ENCODE measurements around the gene HLA-B.

- TF ChIP-seq, protein P1, sequence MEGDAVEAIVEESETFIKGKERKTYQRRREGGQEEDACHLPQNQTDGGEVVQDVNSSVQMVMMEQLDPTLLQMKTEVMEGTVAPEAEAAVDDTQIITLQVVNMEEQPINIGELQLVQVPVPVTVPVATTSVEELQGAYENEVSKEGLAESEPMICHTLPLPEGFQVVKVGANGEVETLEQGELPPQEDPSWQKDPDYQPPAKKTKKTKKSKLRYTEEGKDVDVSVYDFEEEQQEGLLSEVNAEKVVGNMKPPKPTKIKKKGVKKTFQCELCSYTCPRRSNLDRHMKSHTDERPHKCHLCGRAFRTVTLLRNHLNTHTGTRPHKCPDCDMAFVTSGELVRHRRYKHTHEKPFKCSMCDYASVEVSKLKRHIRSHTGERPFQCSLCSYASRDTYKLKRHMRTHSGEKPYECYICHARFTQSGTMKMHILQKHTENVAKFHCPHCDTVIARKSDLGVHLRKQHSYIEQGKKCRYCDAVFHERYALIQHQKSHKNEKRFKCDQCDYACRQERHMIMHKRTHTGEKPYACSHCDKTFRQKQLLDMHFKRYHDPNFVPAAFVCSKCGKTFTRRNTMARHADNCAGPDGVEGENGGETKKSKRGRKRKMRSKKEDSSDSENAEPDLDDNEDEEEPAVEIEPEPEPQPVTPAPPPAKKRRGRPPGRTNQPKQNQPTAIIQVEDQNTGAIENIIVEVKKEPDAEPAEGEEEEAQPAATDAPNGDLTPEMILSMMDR (IDR thresholded peaks at IDR 0.05) = no peak
- no peak for TF ChIP-seq EP300 (IDR thresholded peaks at IDR 0.05)
These were observed 28.1 kb upstream of the HLA-B start for GRCh38 chr6:31385041-31385440.

Measured in stomach (tissue), 4 donors.